H9 (cell line): ENCODE data around the gene ALDH1L1. TPM values are rescaled to one million over a fixed set of nuclear protein-coding genes. Genes with fewer than 3 reads are reported as not detected.

Experiments
- DNase-seq: peaks from one replicate; pipeline ENCODE4 v3.0.0-alpha.2; 2017
- H2AFZ ChIP-seq: one replicate; pipeline ENCODE4 v1.6.1; 2013; ENCODE audit warnings: mild to moderate bottlenecking, low read length, control low read depth, moderate library complexity
- H2AK5ac ChIP-seq: 2 replicates; pipeline ENCODE4 v1.6.1; 2013; ENCODE audit warnings: low read length, control low read depth, mixed read lengths; ENCODE audit not compliant: insufficient read length
- H2BK120ac ChIP-seq: one replicate; pipeline ENCODE4 v1.6.1; 2013; ENCODE audit warnings: low read depth, mild to moderate bottlenecking, low read length, control low read depth, inconsistent platforms; ENCODE audit not compliant: poor library complexity, severe bottlenecking
- H2BK12ac ChIP-seq: 2 replicates; pipeline ENCODE4 v1.6.1; 2013; ENCODE audit warnings: low read length, control low read depth, mixed read lengths, low read depth; ENCODE audit not compliant: insufficient read length
- H2BK15ac ChIP-seq: 2 replicates; pipeline ENCODE4 v1.6.1; 2013; ENCODE audit warnings: low read depth, low read length, control low read depth
- H2BK20ac ChIP-seq: one replicate; pipeline ENCODE4 v1.6.1; 2013; ENCODE audit warnings: low read depth, mild to moderate bottlenecking, low read length, control low read depth, inconsistent platforms; ENCODE audit not compliant: poor library complexity, severe bottlenecking
- H2BK5ac ChIP-seq: 2 replicates; pipeline ENCODE4 v1.6.1; 2013; ENCODE audit warnings: low read length, control low read depth, mixed read lengths; ENCODE audit not compliant: insufficient read length
- H3K14ac ChIP-seq: 2 replicates; pipeline ENCODE4 v1.6.1; 2013; ENCODE audit warnings: low read length, control low read depth; ENCODE audit not compliant: insufficient read depth
- H3K18ac ChIP-seq: 2 replicates; pipeline ENCODE4 v1.6.1; 2013; ENCODE audit warnings: low read depth, mild to moderate bottlenecking, mixed read lengths, low read length, control low read depth; ENCODE audit not compliant: insufficient read length
- H3K23ac ChIP-seq: 2 replicates; pipeline ENCODE4 v1.6.1; 2013; ENCODE audit warnings: low read length, control low read depth, mixed read lengths, low read depth; ENCODE audit not compliant: insufficient read length
- H3K23me2 ChIP-seq: 2 replicates; pipeline ENCODE4 v1.6.1; 2013; ENCODE audit warnings: low read depth, mild to moderate bottlenecking, mixed read lengths, low read length, control low read depth; ENCODE audit not compliant: insufficient read length, poor library complexity, severe bottlenecking
- H3K27ac ChIP-seq: 2 replicates; pipeline ENCODE4 v1.5.1; 2013; ENCODE audit warnings: low read length, control low read depth, mixed read lengths, low read depth; ENCODE audit not compliant: insufficient read length
- H3K27me3 ChIP-seq: 2 replicates; pipeline ENCODE4 v1.6.1; 2013; ENCODE audit warnings: low read length, control low read depth, inconsistent platforms; ENCODE audit not compliant: insufficient read depth
- H3K4ac ChIP-seq: 2 replicates; pipeline ENCODE4 v1.6.1; 2013; ENCODE audit warnings: low read depth, mild to moderate bottlenecking, control low read depth, inconsistent platforms, low read length, moderate library complexity
- H3K4me1 ChIP-seq: 2 replicates; pipeline ENCODE4 v1.6.1; 2013; ENCODE audit warnings: low read length, control low read depth, inconsistent platforms; ENCODE audit not compliant: insufficient read depth
- H3K4me2 ChIP-seq: 2 replicates; pipeline ENCODE4 v1.6.1; 2013; ENCODE audit warnings: low read length, control low read depth, mixed read lengths; ENCODE audit not compliant: insufficient read length, insufficient read depth
- H3K56ac ChIP-seq: 2 replicates; pipeline ENCODE4 v1.6.1; 2013; ENCODE audit warnings: low read depth, mild to moderate bottlenecking, mixed read lengths, low read length, control low read depth; ENCODE audit not compliant: insufficient read length
- H3K79me1 ChIP-seq: 2 replicates; pipeline ENCODE4 v1.6.1; 2013; ENCODE audit warnings: low read depth, mild to moderate bottlenecking, moderate library complexity, low read length, control low read depth, inconsistent platforms; ENCODE audit not compliant: insufficient read depth, poor library complexity, severe bottlenecking
- H3K79me2 ChIP-seq: 2 replicates; pipeline ENCODE4 v1.6.1; 2013; ENCODE audit warnings: low read length, control low read depth, inconsistent platforms; ENCODE audit not compliant: insufficient read depth
- H3K9ac ChIP-seq: 2 replicates; pipeline ENCODE4 v1.6.1; 2013; ENCODE audit warnings: low read length, control low read depth, mixed read lengths; ENCODE audit not compliant: insufficient read length; ENCODE audit errors: extremely low read depth
- H3K9me3 ChIP-seq: one replicate; pipeline ENCODE4 v1.6.1; 2013; ENCODE audit warnings: low read depth, low read length, inconsistent platforms; ENCODE audit not compliant: control insufficient read depth
- H3T11ph ChIP-seq: one replicate; pipeline ENCODE4 v1.6.1; 2013; ENCODE audit warnings: mild to moderate bottlenecking, low read length, control low read depth, inconsistent platforms
- H4K20me1 ChIP-seq: one replicate; pipeline ENCODE4 v1.6.1; 2013; ENCODE audit not compliant: control insufficient read depth, insufficient read length, insufficient read depth
- H4K5ac ChIP-seq: 2 replicates; pipeline ENCODE4 v1.6.1; 2013; ENCODE audit warnings: low read depth, mild to moderate bottlenecking, mixed read lengths, low read length, control low read depth; ENCODE audit not compliant: insufficient read length
- H4K8ac ChIP-seq: replicated peaks from 2 replicates; pipeline ENCODE4 v1.6.1; 2013; ENCODE audit warnings: low read length, control low read depth, mixed read lengths, low read depth; ENCODE audit not compliant: insufficient read length
- H4K91ac ChIP-seq: 2 replicates; pipeline ENCODE4 v1.6.1; 2013; ENCODE audit warnings: low read depth, mild to moderate bottlenecking, moderate library complexity, mixed read lengths, low read length, control low read depth; ENCODE audit not compliant: insufficient read length
- H3K27ac Mint-ChIP-seq, 3 experiments: 2 replicates in 2 of 3; 3 replicates in 1 of 3; pipeline ENCODE4 v1.8.0; 2020 to 2021; ENCODE audit warnings: mixed read lengths in 3 of 3, mild to moderate bottlenecking in 1 of 3, moderate library complexity in 1 of 3
- H3K27me3 Mint-ChIP-seq: 2 replicates; pipeline ENCODE4 v1.8.0; 2021; ENCODE audit warnings: low read depth, mild to moderate bottlenecking, moderate library complexity, mixed read lengths
- H3K36me3 Mint-ChIP-seq, 3 experiments: 2 replicates in 2 of 3; 3 replicates in 1 of 3; pipeline ENCODE4 v1.8.0; 2020 to 2021; ENCODE audit warnings: low read depth in 3 of 3, mixed read lengths in 3 of 3; ENCODE audit not compliant: insufficient read depth in 1 of 3
- H3K4me1 Mint-ChIP-seq, 2 experiments: 2 replicates each; pipeline ENCODE4 v1.8.0; 2020; ENCODE audit warnings: mixed read lengths in 2 of 2
- H3K4me3 Mint-ChIP-seq, 2 experiments: 2 replicates in 1 of 2; 3 replicates in 1 of 2; pipeline ENCODE4 v1.8.0; 2020 to 2021; ENCODE audit warnings: mild to moderate bottlenecking in 2 of 2, mixed read lengths in 2 of 2, moderate library complexity in 1 of 2
- H3K9me3 Mint-ChIP-seq, 2 experiments: 2 replicates in 1 of 2; 3 replicates in 1 of 2; pipeline ENCODE4 v1.8.0; 2020; ENCODE audit warnings: mild to moderate bottlenecking in 2 of 2, mixed read lengths in 2 of 2, moderate library complexity in 1 of 2
- WGBS: extraction: QIAGEN DNeasy Blood & Tissue Kit; methylation state at CpG from one replicate; pipeline ENCODE4 v1.1.7; 2013; ENCODE audit warnings: missing lambda C conversion rate, low lambda C conversion rate, mixed read lengths; ENCODE audit not compliant: insufficient read length; ENCODE audit errors: extremely low coverage; 5-methylcytosine and 5-hydroxymethylcytosine counted together
- total RNA-seq: library from RNA; stranded (reverse); gene quantifications from 2 replicates; pipeline ENCODE4 v1.2.1, GENCODE V29; 2021
- TF ChIP-seq, protein P1 (sequence below): fragments of 200-600 bp; sonication (generic); conservative IDR thresholded peaks from 3 replicates; pipeline ENCODE4 v1.8.0; 2021; ENCODE audit warnings: antibody characterized with exemption, mild to moderate bottlenecking

The ALDH1L1 gene
- total RNA-seq, 1 experiment from 2014 or later, result 0.90 TPM

GRCh38 chr3:126118591-126118990, 61.8 kb downstream of the ALDH1L1 start:
- no peak overlapping the region for H3K56ac ChIP-seq
- no peak overlapping the region for H3K4me2 ChIP-seq
- H3K9ac ChIP-seq, result no peak overlapping the region
- H4K8ac ChIP-seq, result no peak overlapping the region
- Mint-ChIP-seq H3K4me3 (no peak overlapping the region), H3K4me1 (peaks cover 3 to 13% of the 10 kb centered on the region in 2 experiments), H3K27ac (no peak overlapping the region; a peak in 1 of 7 replicates), H3K36me3 (no peaks in the 10 kb centered on the region), H3K9me3 (no peaks in the 10 kb centered on the region), H3K27me3 (peaks cover 12% of the 10 kb centered on the region)
- no peak overlapping the region for H4K5ac ChIP-seq
- no peaks in the 10 kb centered on the region for H3K79me1 ChIP-seq
- H2BK15ac ChIP-seq, result no peak overlapping the region
- H4K20me1 ChIP-seq, result no peaks in the 10 kb centered on the region
- H3K14ac ChIP-seq, result no peak overlapping the region; the same call in 1 of the 2 replicates
- no peaks in the 10 kb centered on the region for H3K23me2 ChIP-seq
- no peak overlapping the region for H2BK12ac ChIP-seq
- no peaks in the 10 kb centered on the region for H3K27me3 ChIP-seq
- no peak overlapping the region for H2BK20ac ChIP-seq
- no peak overlapping the region for H2BK120ac ChIP-seq
- peak; percentile 12 for DNase-seq
- no peaks in the 10 kb centered on the region for H3K79me2 ChIP-seq
- H2AK5ac ChIP-seq, result no peak overlapping the region
- no peak overlapping the region for H2BK5ac ChIP-seq
- no peak overlapping the region for H4K91ac ChIP-seq
- no peak overlapping the region for H3K18ac ChIP-seq
- TF ChIP-seq, protein P1, sequence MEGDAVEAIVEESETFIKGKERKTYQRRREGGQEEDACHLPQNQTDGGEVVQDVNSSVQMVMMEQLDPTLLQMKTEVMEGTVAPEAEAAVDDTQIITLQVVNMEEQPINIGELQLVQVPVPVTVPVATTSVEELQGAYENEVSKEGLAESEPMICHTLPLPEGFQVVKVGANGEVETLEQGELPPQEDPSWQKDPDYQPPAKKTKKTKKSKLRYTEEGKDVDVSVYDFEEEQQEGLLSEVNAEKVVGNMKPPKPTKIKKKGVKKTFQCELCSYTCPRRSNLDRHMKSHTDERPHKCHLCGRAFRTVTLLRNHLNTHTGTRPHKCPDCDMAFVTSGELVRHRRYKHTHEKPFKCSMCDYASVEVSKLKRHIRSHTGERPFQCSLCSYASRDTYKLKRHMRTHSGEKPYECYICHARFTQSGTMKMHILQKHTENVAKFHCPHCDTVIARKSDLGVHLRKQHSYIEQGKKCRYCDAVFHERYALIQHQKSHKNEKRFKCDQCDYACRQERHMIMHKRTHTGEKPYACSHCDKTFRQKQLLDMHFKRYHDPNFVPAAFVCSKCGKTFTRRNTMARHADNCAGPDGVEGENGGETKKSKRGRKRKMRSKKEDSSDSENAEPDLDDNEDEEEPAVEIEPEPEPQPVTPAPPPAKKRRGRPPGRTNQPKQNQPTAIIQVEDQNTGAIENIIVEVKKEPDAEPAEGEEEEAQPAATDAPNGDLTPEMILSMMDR, result no peak
- no peaks in the 10 kb centered on the region for H3K9me3 ChIP-seq
- no peak overlapping the region for H3K23ac ChIP-seq
- H3K4ac ChIP-seq, result no peak overlapping the region
- no peak overlapping the region for H2AFZ ChIP-seq
- no peaks in the 10 kb centered on the region for H3K4me1 ChIP-seq
- H3T11ph ChIP-seq, result no peak overlapping the region
- no CpG with 5 or more reads among the region's 11 CpGs for WGBS
- H3K27ac ChIP-seq, result no peak overlapping the region
